MCF 10A (cell line): ENCODE data around the gene EXT2. TPM values are rescaled to one million over a fixed set of nuclear protein-coding genes. Genes with fewer than 3 reads are reported as not detected.

Source experiments
- BruUV-seq: library from RNA; stranded (reverse); fragments of 400-500 nt; replicated peaks from 2 replicates; lab custom pipeline; 2021; lab: Mats Ljungman, UMichigan
- CTCF ChIA-PET: fragments of 300-600 bp; sonication (Branson Sonifier 250); formaldehyde crosslinking; extraction: SDS; loops from one replicate; lab custom pipeline; 2021; ENCODE audit warnings: antibody characterized with exemption, inconsistent platforms; lab: Yijun Ruan, JAX
- POLR2A ChIA-PET: fragments of 300-600, 350-650 bp; sonication (Branson Sonifier 250); formaldehyde crosslinking; extraction: SDS; loops from one replicate; lab custom pipeline; 2020; ENCODE audit warnings: antibody characterized with exemption, inconsistent platforms; lab: Yijun Ruan, JAX
- DNase-seq: peaks from one replicate; pipeline ENCODE4 v3.0.0-alpha.2; 2018; ENCODE audit not compliant: unreplicated experiment
- H3K27ac Mint-ChIP-seq: one replicate; pipeline ENCODE4 v1.8.0; 2022; ENCODE audit warnings: mild to moderate bottlenecking, low read depth, mixed read lengths; ENCODE audit not compliant: unreplicated experiment
- H3K27me3 Mint-ChIP-seq: one replicate; pipeline ENCODE4 v1.8.0; 2022; ENCODE audit warnings: mixed read lengths; ENCODE audit not compliant: insufficient read depth, unreplicated experiment
- H3K36me3 Mint-ChIP-seq: one replicate; pipeline ENCODE4 v1.8.0; 2022; ENCODE audit warnings: mild to moderate bottlenecking, moderate library complexity, mixed read lengths; ENCODE audit not compliant: insufficient read depth, unreplicated experiment
- H3K4me1 Mint-ChIP-seq: one replicate; pipeline ENCODE4 v1.8.0; 2022; ENCODE audit warnings: mixed read lengths; ENCODE audit not compliant: insufficient read depth, unreplicated experiment
- H3K4me3 Mint-ChIP-seq: one replicate; pipeline ENCODE4 v1.8.0; 2022; ENCODE audit warnings: mild to moderate bottlenecking, moderate library complexity, mixed read lengths; ENCODE audit not compliant: unreplicated experiment
- H3K9me3 Mint-ChIP-seq: one replicate; pipeline ENCODE4 v1.8.0; 2022; ENCODE audit warnings: mixed read lengths; ENCODE audit not compliant: unreplicated experiment
- intact Hi-C: fragments of 100-400 bp; cut with micrococcal nuclease; formaldehyde crosslinking; loops from 2 replicates; pipeline ENCODE4 v1.14.1; 2022
- total RNA-seq: library from RNA; stranded (reverse); gene quantifications from 2 replicates; pipeline ENCODE4 v1.2.3, GENCODE V29; 2022
- TF ChIP-seq, protein P1 (sequence below): fragments of 200-600 bp; IDR thresholded peaks from one replicate; pipeline ENCODE4 v1.8.0; 2022; ENCODE audit warnings: antibody characterized with exemption, mild to moderate bottlenecking; ENCODE audit not compliant: unreplicated experiment

The EXT2 gene
- total RNA-seq, 1 experiment from 2014 or later: 73.1 TPM

DNA sequence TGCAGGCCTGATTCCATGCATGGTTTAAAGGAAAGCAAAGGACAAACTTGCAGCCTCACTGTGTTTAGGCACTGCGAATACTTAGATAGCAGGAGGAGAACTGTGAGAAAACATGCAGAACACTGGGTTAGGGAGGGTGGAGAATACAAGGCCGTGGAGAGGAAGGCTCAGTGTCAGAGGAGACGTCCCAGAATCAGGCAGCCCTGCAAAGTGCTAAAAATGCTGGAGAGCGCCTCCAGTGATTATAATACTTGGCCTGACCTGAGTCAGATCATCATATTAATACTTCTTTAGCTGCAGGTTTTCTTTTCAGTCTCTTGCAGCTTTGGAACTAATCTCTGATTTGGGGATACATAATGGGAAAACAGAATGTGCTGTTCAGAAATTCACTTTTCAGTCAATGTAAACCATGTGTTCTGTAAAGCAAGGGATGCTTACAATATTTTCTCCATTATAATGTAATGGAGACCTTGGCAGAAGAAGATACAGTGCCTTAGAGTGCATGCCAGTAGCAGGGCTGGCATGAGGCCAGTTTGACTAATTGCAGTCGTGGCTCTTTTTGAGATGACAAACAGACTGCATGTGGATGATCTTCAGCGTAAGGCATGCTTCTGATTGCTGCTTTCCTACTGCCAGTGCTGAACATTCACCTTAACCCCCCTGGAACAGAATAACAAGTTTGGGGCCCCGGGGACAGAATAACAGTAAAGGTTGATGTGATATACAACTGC is 16.8 kb downstream of the EXT2 start:
- ChIA-PET CTCF (interaction anchor here (0.7 kb wide), 1 partner anchor 246 kb away, joined by 3 read pairs; no protein-coding TSS in a partner anchor), POLR2A (no interaction called here)
- H3K27ac Mint-ChIP-seq: no peak overlapping the region
- TF ChIP-seq, protein P1, sequence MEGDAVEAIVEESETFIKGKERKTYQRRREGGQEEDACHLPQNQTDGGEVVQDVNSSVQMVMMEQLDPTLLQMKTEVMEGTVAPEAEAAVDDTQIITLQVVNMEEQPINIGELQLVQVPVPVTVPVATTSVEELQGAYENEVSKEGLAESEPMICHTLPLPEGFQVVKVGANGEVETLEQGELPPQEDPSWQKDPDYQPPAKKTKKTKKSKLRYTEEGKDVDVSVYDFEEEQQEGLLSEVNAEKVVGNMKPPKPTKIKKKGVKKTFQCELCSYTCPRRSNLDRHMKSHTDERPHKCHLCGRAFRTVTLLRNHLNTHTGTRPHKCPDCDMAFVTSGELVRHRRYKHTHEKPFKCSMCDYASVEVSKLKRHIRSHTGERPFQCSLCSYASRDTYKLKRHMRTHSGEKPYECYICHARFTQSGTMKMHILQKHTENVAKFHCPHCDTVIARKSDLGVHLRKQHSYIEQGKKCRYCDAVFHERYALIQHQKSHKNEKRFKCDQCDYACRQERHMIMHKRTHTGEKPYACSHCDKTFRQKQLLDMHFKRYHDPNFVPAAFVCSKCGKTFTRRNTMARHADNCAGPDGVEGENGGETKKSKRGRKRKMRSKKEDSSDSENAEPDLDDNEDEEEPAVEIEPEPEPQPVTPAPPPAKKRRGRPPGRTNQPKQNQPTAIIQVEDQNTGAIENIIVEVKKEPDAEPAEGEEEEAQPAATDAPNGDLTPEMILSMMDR: no peak
- peaks cover 13% of the 10 kb centered on the region for H3K4me1 Mint-ChIP-seq
- no peaks in the 10 kb centered on the region for H3K9me3 Mint-ChIP-seq
- intact Hi-C loops: loop anchor here (5.0 kb wide), 1 partner anchor 425 kb away; no protein-coding TSS in a partner anchor
- H3K27me3 Mint-ChIP-seq: no peaks in the 10 kb centered on the region
- peak; percentile 62 for DNase-seq
- H3K4me3 Mint-ChIP-seq: no peak overlapping the region
- peaks cover 60% of the 10 kb centered on the region for H3K36me3 Mint-ChIP-seq
- BruUV-seq: no TSS peak

DNA sequence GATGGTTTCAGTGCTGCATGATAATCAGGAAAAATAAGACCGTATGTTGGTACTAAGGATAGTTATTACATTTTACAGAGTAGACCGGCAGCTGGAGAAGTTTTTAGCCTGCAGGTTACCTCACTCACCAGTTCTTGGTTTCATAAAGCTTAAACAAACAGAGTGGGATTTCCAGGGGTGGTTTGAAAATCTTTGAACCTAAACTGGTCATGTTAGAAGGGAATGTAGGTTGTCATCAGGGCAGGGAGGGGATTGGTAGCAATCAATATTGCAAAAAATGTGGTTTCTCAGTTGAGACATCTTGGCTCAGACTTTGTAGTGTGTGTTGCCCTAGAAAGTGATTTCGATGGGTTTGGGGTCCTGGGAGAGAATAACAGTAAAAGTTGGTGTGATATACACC is 17.5 kb downstream of the EXT2 start:
- DNase-seq: no peak
- Mint-ChIP-seq H3K4me1 (peaks cover 13% of the 10 kb centered on the region), H3K4me3 (no peak overlapping the region), H3K27ac (no peak overlapping the region), H3K9me3 (no peaks in the 10 kb centered on the region), H3K36me3 (peaks cover 55% of the 10 kb centered on the region), H3K27me3 (no peaks in the 10 kb centered on the region)
- TF ChIP-seq, protein P1: no peak
- ChIA-PET POLR2A (no interaction called here), CTCF (interaction anchor here (2.6 kb wide), 1 partner anchor 19 kb away, joined by 11 read pairs; no protein-coding TSS in a partner anchor)
- BruUV-seq: no TSS peak
- intact Hi-C loops: loop anchor here (5.0 kb wide), 1 partner anchor 424 kb away; no protein-coding TSS in a partner anchor

DNA sequence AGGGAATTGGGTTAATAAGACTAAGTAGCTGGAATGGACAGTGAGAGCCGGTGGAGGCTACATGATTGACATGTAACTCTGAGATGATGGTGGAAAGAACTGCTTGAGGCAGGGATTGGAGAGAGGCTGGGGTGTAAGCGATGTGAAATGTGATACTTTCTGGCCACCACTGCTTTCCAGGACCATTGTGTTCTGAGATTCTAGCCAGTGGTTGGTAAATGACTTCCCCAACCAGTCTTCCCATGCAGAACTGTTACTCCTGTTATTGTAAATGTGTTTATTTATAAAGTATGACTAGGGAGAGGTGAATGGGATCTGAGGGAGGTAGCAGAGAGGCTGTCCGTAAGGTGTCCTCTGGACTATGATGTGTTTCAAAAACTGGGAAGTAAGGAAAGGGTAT is 18.1 kb downstream of the EXT2 start:
- Mint-ChIP-seq H3K27ac (no peak overlapping the region), H3K36me3 (peaks cover 59% of the 10 kb centered on the region), H3K4me3 (no peak overlapping the region), H3K27me3 (no peaks in the 10 kb centered on the region), H3K9me3 (no peaks in the 10 kb centered on the region), H3K4me1 (peaks cover 13% of the 10 kb centered on the region)
- DNase-seq: no peak
- no TSS peak for BruUV-seq
- intact Hi-C loops: loop anchor here (5.0 kb wide), 1 partner anchor 424 kb away; no protein-coding TSS in a partner anchor
- CTCF ChIA-PET: interaction anchor here (0.5 to 2.6 kb wide), 2 partner anchors 20 to 260 kb away, joined by 3 to 11 read pairs; no protein-coding TSS in a partner anchor
- POLR2A ChIA-PET: interaction anchor here (0.9 kb wide), 1 partner anchor 18 kb away, joined by 5 read pairs; the partner anchor contains the start of gene EXT2
- TF ChIP-seq, protein P1: no peak

DNA sequence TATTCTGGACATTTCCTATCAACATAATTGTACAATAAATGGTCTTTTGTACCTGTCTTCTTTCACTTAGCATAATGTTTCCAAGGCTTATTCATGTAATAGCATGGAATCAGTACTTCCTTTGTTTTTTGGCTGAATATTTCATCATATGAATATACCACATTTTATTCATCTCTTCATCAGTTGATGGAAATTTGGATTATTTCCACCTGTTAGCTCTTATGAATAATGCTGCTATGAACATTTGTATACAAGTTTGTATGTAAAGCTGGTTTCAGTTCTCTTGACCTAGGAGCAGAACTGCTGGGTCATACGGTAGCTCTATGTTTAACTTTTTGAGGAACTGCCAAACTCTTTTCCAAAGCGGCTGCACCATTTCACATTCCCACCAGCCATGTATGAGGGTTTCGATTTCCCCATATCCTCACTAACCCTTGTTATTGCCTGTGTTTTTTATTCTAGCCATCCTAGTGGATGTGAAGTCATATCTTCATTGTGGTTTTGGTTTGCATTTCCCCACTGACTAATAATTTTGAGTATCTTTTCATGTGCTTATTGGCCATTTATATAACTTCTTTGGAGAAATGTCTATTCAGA is 20.9 kb downstream of the EXT2 start:
- Mint-ChIP-seq H3K36me3 (peaks cover 44% of the 10 kb centered on the region), H3K27ac (no peak overlapping the region), H3K4me1 (peaks cover 6% of the 10 kb centered on the region), H3K27me3 (no peaks in the 10 kb centered on the region), H3K4me3 (no peak overlapping the region), H3K9me3 (no peaks in the 10 kb centered on the region)
- intact Hi-C loops: no loop called here
- ChIA-PET CTCF (interaction anchor here (1.0 to 1.5 kb wide), 3 partner anchors 10 to 28 kb away, joined by 3 to 4 read pairs (median 3); partner anchors contain the start of gene EXT2), POLR2A (interaction anchor here (1.6 kb wide), 1 partner anchor 17 kb away, joined by 3 read pairs; no protein-coding TSS in a partner anchor)
- TF ChIP-seq, protein P1: no peak
- no TSS peak for BruUV-seq
- no peak for DNase-seq
